ENCODE results near the gene AP1M2.

DNA sequence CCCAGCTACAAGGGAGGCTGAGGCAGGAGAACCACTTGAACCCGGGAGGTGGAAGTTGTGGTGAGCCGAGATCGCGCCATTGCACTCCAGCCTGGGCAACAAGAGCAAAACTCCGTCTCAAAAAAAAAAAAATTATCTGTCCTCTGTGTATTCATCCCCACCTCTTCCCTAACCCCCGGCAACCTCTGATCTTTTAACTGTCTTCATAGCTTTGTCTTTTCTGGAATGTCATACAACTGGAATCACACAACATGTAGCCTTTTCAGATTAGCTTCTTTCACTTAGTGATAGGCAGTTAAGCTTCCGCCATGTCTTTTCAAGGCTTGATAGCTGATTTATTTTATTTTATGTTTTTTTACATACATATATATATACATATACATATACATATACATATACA lies 61.5 kb downstream of the AP1M2 start:
- TF ChIP-seq, protein P1, sequence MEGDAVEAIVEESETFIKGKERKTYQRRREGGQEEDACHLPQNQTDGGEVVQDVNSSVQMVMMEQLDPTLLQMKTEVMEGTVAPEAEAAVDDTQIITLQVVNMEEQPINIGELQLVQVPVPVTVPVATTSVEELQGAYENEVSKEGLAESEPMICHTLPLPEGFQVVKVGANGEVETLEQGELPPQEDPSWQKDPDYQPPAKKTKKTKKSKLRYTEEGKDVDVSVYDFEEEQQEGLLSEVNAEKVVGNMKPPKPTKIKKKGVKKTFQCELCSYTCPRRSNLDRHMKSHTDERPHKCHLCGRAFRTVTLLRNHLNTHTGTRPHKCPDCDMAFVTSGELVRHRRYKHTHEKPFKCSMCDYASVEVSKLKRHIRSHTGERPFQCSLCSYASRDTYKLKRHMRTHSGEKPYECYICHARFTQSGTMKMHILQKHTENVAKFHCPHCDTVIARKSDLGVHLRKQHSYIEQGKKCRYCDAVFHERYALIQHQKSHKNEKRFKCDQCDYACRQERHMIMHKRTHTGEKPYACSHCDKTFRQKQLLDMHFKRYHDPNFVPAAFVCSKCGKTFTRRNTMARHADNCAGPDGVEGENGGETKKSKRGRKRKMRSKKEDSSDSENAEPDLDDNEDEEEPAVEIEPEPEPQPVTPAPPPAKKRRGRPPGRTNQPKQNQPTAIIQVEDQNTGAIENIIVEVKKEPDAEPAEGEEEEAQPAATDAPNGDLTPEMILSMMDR (tag by site-specific recombination; IDR thresholded peaks at IDR 0.05), result no peak
- TF ChIP-seq ZNF292 (tag by site-specific recombination; IDR thresholded peaks at IDR 0.05; ENCODE audit: borderline replicate concordance, low read depth), result no peak
- no peak for TF ChIP-seq SP2 (tag by site-specific recombination; IDR thresholded peaks at IDR 0.05)
- no peak for TF ChIP-seq ZBTB1 (tag by site-specific recombination; IDR thresholded peaks at IDR 0.05)
- TF ChIP-seq YY1 (tag by site-specific recombination; IDR thresholded peaks at IDR 0.05), result no peak
- TF ChIP-seq ZBTB20 (tag by site-specific recombination; IDR thresholded peaks at IDR 0.05), result no peak
- TF ChIP-seq, protein P2, sequence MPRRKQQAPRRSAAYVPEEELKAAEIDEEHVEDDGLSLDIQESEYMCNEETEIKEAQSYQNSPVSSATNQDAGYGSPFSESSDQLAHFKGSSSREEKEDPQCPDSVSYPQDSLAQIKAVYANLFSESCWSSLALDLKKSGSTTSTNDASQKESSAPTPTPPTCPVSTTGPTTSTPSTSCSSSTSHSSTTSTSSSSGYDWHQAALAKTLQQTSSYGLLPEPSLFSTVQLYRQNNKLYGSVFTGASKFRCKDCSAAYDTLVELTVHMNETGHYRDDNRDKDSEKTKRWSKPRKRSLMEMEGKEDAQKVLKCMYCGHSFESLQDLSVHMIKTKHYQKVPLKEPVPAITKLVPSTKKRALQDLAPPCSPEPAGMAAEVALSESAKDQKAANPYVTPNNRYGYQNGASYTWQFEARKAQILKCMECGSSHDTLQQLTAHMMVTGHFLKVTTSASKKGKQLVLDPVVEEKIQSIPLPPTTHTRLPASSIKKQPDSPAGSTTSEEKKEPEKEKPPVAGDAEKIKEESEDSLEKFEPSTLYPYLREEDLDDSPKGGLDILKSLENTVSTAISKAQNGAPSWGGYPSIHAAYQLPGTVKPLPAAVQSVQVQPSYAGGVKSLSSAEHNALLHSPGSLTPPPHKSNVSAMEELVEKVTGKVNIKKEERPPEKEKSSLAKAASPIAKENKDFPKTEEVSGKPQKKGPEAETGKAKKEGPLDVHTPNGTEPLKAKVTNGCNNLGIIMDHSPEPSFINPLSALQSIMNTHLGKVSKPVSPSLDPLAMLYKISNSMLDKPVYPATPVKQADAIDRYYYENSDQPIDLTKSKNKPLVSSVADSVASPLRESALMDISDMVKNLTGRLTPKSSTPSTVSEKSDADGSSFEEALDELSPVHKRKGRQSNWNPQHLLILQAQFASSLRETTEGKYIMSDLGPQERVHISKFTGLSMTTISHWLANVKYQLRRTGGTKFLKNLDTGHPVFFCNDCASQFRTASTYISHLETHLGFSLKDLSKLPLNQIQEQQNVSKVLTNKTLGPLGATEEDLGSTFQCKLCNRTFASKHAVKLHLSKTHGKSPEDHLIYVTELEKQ (tag by site-specific recombination; IDR thresholded peaks at IDR 0.05; ENCODE audit: borderline replicate concordance), result no peak
- no peak for TF ChIP-seq ZNF391 (tag by site-specific recombination; IDR thresholded peaks at IDR 0.05; ENCODE audit: borderline replicate concordance, low read depth)
- TF ChIP-seq, protein P3, sequence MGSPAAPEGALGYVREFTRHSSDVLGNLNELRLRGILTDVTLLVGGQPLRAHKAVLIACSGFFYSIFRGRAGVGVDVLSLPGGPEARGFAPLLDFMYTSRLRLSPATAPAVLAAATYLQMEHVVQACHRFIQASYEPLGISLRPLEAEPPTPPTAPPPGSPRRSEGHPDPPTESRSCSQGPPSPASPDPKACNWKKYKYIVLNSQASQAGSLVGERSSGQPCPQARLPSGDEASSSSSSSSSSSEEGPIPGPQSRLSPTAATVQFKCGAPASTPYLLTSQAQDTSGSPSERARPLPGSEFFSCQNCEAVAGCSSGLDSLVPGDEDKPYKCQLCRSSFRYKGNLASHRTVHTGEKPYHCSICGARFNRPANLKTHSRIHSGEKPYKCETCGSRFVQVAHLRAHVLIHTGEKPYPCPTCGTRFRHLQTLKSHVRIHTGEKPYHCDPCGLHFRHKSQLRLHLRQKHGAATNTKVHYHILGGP (tag by site-specific recombination; IDR thresholded peaks at IDR 0.05), result no peak
- TF ChIP-seq ZNF10 (tag by site-specific recombination; IDR thresholded peaks at IDR 0.05), result no peak
